Measurements from ENCODE around the gene DPP4. TPM values are rescaled to one million over a fixed set of nuclear protein-coding genes. Genes with fewer than 3 reads are reported as not detected.
A peak's percentile ranks its signal among the peaks of the same experiment; 100 is the strongest.

The DPP4 gene
- 1.3 TPM for polyA plus RNA-seq

GRCh38 chr2:162073888-162074631 is at the start of gene DPP4:
Gene DPP4 (minus strand): TSS chr2:162074215. CDS start chr2:162073981, 234 bp downstream.
- H3K36me3 Mint-ChIP-seq = no peaks in the 10 kb centered on the region
- H3K4me1 Mint-ChIP-seq = peaks cover 3 to 10% (median 5%) of the 10 kb centered on the region in 3 donors
- H3K9me3 Mint-ChIP-seq = peaks cover 2 to 7% (median 5%) of the 10 kb centered on the region in 3 donors
- peak within 1 kb of the TSS; percentile 76 to 93 (median 86) for H3K4me3 Mint-ChIP-seq
- H3K27me3 Mint-ChIP-seq = peaks cover 16% of the 10 kb centered on the region
- H3K27ac Mint-ChIP-seq = peak within 1 kb of the TSS in 2 of 3 donors; percentile 16 to 59

GRCh38 chr2:162118166-162119031 is 44.4 kb upstream of the DPP4 start:
- H3K4me1 Mint-ChIP-seq = no peaks in the 10 kb centered on the region
- H3K36me3 Mint-ChIP-seq = no peaks in the 10 kb centered on the region
- H3K27ac Mint-ChIP-seq = no peak overlapping the region
- H3K27me3 Mint-ChIP-seq = no peaks in the 10 kb centered on the region
- no peak overlapping the region for H3K4me3 Mint-ChIP-seq
- H3K9me3 Mint-ChIP-seq = peaks cover 0 to 3% (median 0%) of the 10 kb centered on the region in 3 donors

- Mint-ChIP-seq H3K9me3 (peaks cover 0 to 3% (median 0%) of the 10 kb centered on the region in 3 donors), H3K4me1 (no peaks in the 10 kb centered on the region)
These were observed 42.3 kb upstream of the DPP4 start for GRCh38 chr2:162116352-162116751.

GRCh38 chr2:162115076-162115475 is 41.1 kb upstream of the DPP4 start:
- Mint-ChIP-seq H3K36me3 (no peaks in the 10 kb centered on the region), H3K9me3 (peaks cover 0 to 3% (median 0%) of the 10 kb centered on the region in 3 donors), H3K4me1 (no peaks in the 10 kb centered on the region), H3K27me3 (no peaks in the 10 kb centered on the region), H3K27ac (no peak overlapping the region), H3K4me3 (no peak overlapping the region)

More at GRCh38 chr2:162116352-162116751, 42.3 kb upstream of the DPP4 start:
- H3K27ac Mint-ChIP-seq = no peak overlapping the region
- H3K36me3 Mint-ChIP-seq = no peaks in the 10 kb centered on the region
- no peak overlapping the region for H3K4me3 Mint-ChIP-seq
- H3K27me3 Mint-ChIP-seq = no peaks in the 10 kb centered on the region

GRCh38 chr2:162114271-162114670 is 40.3 kb upstream of the DPP4 start:
- Mint-ChIP-seq H3K4me3 (no peak overlapping the region), H3K36me3 (no peaks in the 10 kb centered on the region), H3K4me1 (no peaks in the 10 kb centered on the region), H3K9me3 (peaks cover 0 to 3% (median 0%) of the 10 kb centered on the region in 3 donors), H3K27ac (no peak overlapping the region), H3K27me3 (no peaks in the 10 kb centered on the region)

- H3K4me3 Mint-ChIP-seq = no peak overlapping the region
- H3K36me3 Mint-ChIP-seq = peaks cover 2% of the 10 kb centered on the region
- no peaks in the 10 kb centered on the region for H3K4me1 Mint-ChIP-seq
- H3K27me3 Mint-ChIP-seq = no peaks in the 10 kb centered on the region
- H3K27ac Mint-ChIP-seq = no peak overlapping the region
- peaks cover 0 to 3% (median 0%) of the 10 kb centered on the region in 3 donors for H3K9me3 Mint-ChIP-seq
These were observed 39.8 kb upstream of the DPP4 start for GRCh38 chr2:162113776-162114168.

- no peak overlapping the region for H3K27ac Mint-ChIP-seq
- H3K27me3 Mint-ChIP-seq = no peaks in the 10 kb centered on the region
- peaks cover 0 to 3% (median 0%) of the 10 kb centered on the region in 3 donors for H3K9me3 Mint-ChIP-seq
- no peaks in the 10 kb centered on the region for H3K4me1 Mint-ChIP-seq
- no peak overlapping the region for H3K4me3 Mint-ChIP-seq
- peaks cover 2% of the 10 kb centered on the region for H3K36me3 Mint-ChIP-seq
These were observed 39.2 kb upstream of the DPP4 start for GRCh38 chr2:162113088-162113775.

- Mint-ChIP-seq H3K9me3 (peaks cover 0 to 3% (median 0%) of the 10 kb centered on the region in 3 donors), H3K27me3 (no peaks in the 10 kb centered on the region), H3K4me3 (no peak overlapping the region), H3K36me3 (peaks cover 2% of the 10 kb centered on the region), H3K27ac (no peak overlapping the region), H3K4me1 (no peaks in the 10 kb centered on the region)
These were observed 38.2 kb upstream of the DPP4 start for GRCh38 chr2:162111958-162112850.

GRCh38 chr2:162107361-162107901 is 33.4 kb upstream of the DPP4 start:
- Mint-ChIP-seq H3K9me3 (no peaks in the 10 kb centered on the region), H3K36me3 (peaks cover 2% of the 10 kb centered on the region), H3K27ac (no peak overlapping the region), H3K27me3 (peaks cover 1% of the 10 kb centered on the region), H3K4me3 (no peak overlapping the region), H3K4me1 (no peaks in the 10 kb centered on the region)

GRCh38 chr2:162106746-162107145 is 32.7 kb upstream of the DPP4 start:
- no peak overlapping the region for H3K4me3 Mint-ChIP-seq
- peaks cover 4% of the 10 kb centered on the region for H3K27me3 Mint-ChIP-seq
- H3K4me1 Mint-ChIP-seq = no peaks in the 10 kb centered on the region
- peaks cover 2% of the 10 kb centered on the region for H3K36me3 Mint-ChIP-seq
- H3K27ac Mint-ChIP-seq = no peak overlapping the region
- H3K9me3 Mint-ChIP-seq = no peaks in the 10 kb centered on the region

GRCh38 chr2:162106146-162106551 is 32.1 kb upstream of the DPP4 start:
- H3K4me3 Mint-ChIP-seq = no peak overlapping the region
- peaks cover 2% of the 10 kb centered on the region for H3K36me3 Mint-ChIP-seq
- H3K9me3 Mint-ChIP-seq = no peaks in the 10 kb centered on the region
- no peak overlapping the region for H3K27ac Mint-ChIP-seq
- H3K27me3 Mint-ChIP-seq = peaks cover 4% of the 10 kb centered on the region
- H3K4me1 Mint-ChIP-seq = no peaks in the 10 kb centered on the region

GRCh38 chr2:162103443-162104009 is 29.5 kb upstream of the DPP4 start:
- peaks cover 6% of the 10 kb centered on the region for H3K27me3 Mint-ChIP-seq
- H3K27ac Mint-ChIP-seq = no peak overlapping the region
- no peak overlapping the region for H3K4me3 Mint-ChIP-seq
- H3K9me3 Mint-ChIP-seq = no peaks in the 10 kb centered on the region
- no peaks in the 10 kb centered on the region for H3K4me1 Mint-ChIP-seq
- no peaks in the 10 kb centered on the region for H3K36me3 Mint-ChIP-seq

- Mint-ChIP-seq H3K9me3 (no peaks in the 10 kb centered on the region), H3K4me3 (no peak overlapping the region), H3K36me3 (no peaks in the 10 kb centered on the region), H3K4me1 (no peaks in the 10 kb centered on the region), H3K27ac (no peak overlapping the region), H3K27me3 (peaks cover 8% of the 10 kb centered on the region)
These were observed 26.6 kb upstream of the DPP4 start for GRCh38 chr2:162100579-162100978.

GRCh38 chr2:162099836-162100235 is 25.8 kb upstream of the DPP4 start:
- Mint-ChIP-seq H3K4me1 (no peaks in the 10 kb centered on the region), H3K27me3 (peaks cover 8% of the 10 kb centered on the region), H3K27ac (no peak overlapping the region), H3K36me3 (no peaks in the 10 kb centered on the region), H3K9me3 (no peaks in the 10 kb centered on the region), H3K4me3 (no peak overlapping the region)
